Measurements from ENCODE around the gene PEX14. TPM values are rescaled to one million over a fixed set of nuclear protein-coding genes. Genes with fewer than 3 reads are reported as not detected.

Gene PEX14
- total and polyA plus RNA-seq, 2 donors (not counting 3 experiments of a cell fraction or from before 2014, with no cell fraction given) = 19.5 to 26.5 TPM

DNA sequence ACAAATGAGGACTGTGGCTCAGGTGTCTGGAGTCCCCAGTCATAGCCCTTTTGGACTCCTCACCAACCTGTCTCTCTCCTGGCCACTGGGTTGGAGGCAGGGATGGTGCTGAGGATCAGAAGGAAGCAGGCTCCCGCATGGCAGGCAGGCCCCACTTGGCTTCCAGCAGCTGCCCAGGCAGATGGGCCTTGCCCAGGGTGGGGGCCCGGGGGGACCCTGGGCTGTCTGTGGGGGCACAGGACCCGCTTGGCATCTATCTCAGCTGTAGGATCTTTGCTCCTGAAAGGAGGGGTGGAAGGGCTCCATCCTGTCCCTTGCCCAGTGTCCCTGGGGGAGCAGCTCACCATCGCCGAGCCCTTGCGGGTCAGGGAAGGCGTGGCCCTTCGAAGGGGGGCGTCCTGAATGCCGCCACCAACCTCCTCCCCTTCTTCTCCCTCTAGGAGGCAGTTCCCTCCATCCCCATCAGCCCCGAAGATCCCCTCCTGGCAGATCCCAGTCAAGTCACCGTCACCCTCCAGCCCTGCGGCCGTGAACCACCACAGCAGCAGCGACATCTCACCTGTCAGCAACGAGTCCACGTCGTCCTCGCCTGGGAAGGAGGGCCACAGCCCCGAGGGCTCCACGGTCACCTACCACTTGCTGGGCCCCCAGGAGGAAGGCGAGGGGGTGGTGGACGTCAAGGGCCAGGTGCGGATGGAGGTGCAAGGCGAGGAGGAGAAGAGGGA lies 154.5 kb downstream of the PEX14 start:
- ChIA-PET CTCF (no interaction called here), POLR2A (no interaction called here)
- peaks cover 0 to 6% of the 10 kb centered on the region in 2 experiments for H3K36me3 ChIP-seq (ENCODE audit: control insufficient read depth in 2 of 2, extremely low read depth in 1 of 2, insufficient read depth in 2 of 2, low read length in 2 of 2)
- dilution Hi-C loops (cut with MboI; ENCODE audit: extremely low pct_ligation_motif_present, low sequenced_read_pairs) = no loop called here
- no peaks in the 10 kb centered on the region for H3K4me1 ChIP-seq (ENCODE audit: control insufficient read depth, extremely low read depth, insufficient read depth, low read length)
- intact Hi-C loops (cut with micrococcal nuclease) = no loop called here
- FAIRE-seq (no peak), DNase-seq (ENCODE audit: low read depth, low spot score) (no peak)
- no peaks in the 10 kb centered on the region for H3K9me1 ChIP-seq (replicated peaks; ENCODE audit: control insufficient read depth, extremely low read depth, insufficient read depth, low read length)
- H3K4me2 ChIP-seq (ENCODE audit: insufficient read depth, low read length) = no peak overlapping the region
- no peaks in the 10 kb centered on the region for H3K27me3 ChIP-seq (ENCODE audit: control insufficient read depth in 2 of 2, insufficient read depth in 2 of 2, low read length in 2 of 2)
- H3K9ac ChIP-seq (replicated peaks; ENCODE audit: extremely low read depth, insufficient read depth, low read length) = no peak overlapping the region
- H3K27ac ChIP-seq (ENCODE audit: insufficient read depth, low read depth, low read length) = no peak overlapping the region
- no peak overlapping the region for H3K4me3 ChIP-seq (replicated peaks in 1 of 3; ENCODE audit: insufficient read depth in 1 of 3, low read depth in 1 of 3, low read length in 3 of 3)
- H2AFZ ChIP-seq (ENCODE audit: low read depth, low read length) = no peak overlapping the region
- BruUV-seq (replicated peaks) = no TSS peak
- no peaks in the 10 kb centered on the region for H3K9me3 ChIP-seq (replicated peaks; ENCODE audit: control insufficient read depth, insufficient read depth, low read length)
- H4K20me1 ChIP-seq (replicated peaks; ENCODE audit: control insufficient read depth, extremely low read depth, insufficient read depth, low read length) = no peaks in the 10 kb centered on the region
- H3K79me2 ChIP-seq (ENCODE audit: control insufficient read depth, insufficient read depth, low read length) = no peaks in the 10 kb centered on the region
- TF ChIP-seq GATA2 (IDR thresholded peaks at IDR 0.05; ENCODE audit: insufficient read depth, insufficient read length, low read depth, low read length) = no peak
- TF ChIP-seq JUN (IDR thresholded peaks at IDR 0.05; ENCODE audit: borderline replicate concordance, insufficient read depth, insufficient read length, low read depth) = no peak
- TF ChIP-seq, protein P1, sequence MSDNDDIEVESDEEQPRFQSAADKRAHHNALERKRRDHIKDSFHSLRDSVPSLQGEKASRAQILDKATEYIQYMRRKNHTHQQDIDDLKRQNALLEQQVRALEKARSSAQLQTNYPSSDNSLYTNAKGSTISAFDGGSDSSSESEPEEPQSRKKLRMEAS (IDR thresholded peaks at IDR 0.05; ENCODE audit: insufficient read depth, insufficient read length) = no peak
- no peak for TF ChIP-seq POLR2AphosphoS5 (IDR thresholded peaks at IDR 0.05; ENCODE audit: insufficient read depth, low read depth, low read length)
- TF ChIP-seq, protein P2, sequence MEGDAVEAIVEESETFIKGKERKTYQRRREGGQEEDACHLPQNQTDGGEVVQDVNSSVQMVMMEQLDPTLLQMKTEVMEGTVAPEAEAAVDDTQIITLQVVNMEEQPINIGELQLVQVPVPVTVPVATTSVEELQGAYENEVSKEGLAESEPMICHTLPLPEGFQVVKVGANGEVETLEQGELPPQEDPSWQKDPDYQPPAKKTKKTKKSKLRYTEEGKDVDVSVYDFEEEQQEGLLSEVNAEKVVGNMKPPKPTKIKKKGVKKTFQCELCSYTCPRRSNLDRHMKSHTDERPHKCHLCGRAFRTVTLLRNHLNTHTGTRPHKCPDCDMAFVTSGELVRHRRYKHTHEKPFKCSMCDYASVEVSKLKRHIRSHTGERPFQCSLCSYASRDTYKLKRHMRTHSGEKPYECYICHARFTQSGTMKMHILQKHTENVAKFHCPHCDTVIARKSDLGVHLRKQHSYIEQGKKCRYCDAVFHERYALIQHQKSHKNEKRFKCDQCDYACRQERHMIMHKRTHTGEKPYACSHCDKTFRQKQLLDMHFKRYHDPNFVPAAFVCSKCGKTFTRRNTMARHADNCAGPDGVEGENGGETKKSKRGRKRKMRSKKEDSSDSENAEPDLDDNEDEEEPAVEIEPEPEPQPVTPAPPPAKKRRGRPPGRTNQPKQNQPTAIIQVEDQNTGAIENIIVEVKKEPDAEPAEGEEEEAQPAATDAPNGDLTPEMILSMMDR (IDR thresholded peaks at IDR 0.05; ENCODE audit: extremely low read depth in 1 of 2, insufficient read depth in 1 of 2, low read depth in 1 of 2, low read length in 2 of 2) = no peak
- TF ChIP-seq MYC (IDR thresholded peaks at IDR 0.05; ENCODE audit: low read depth, low read length) = no peak
- no peak for TF ChIP-seq POLR2A (IDR thresholded peaks at IDR 0.05; ENCODE audit: low read depth, low read length)
- TF ChIP-seq EZH2 (IDR thresholded peaks at IDR 0.05; ENCODE audit: borderline replicate concordance, low read depth, low read length, severe bottlenecking) = no peak
- TF ChIP-seq FOS (IDR thresholded peaks at IDR 0.05; ENCODE audit: borderline replicate concordance, insufficient read depth, low read length) = no peak

All from endothelial cell of umbilical vein (primary cell).